Adrenal gland (tissue), 12 donors: ENCODE results near the gene STX8. TPM values are rescaled to one million over a fixed set of nuclear protein-coding genes. Genes with fewer than 3 reads are reported as not detected.
"Not testable (repeated sequence)": the region's sequence is repeated elsewhere in the genome, so short reads cannot be mapped to it uniquely, and the experiment has no call there.

Source experiments
- DNase-seq, 7 donors: peaks; one replicate each; pipeline ENCODE4 v3.0.0-alpha.2; 2019 to 2020
- H3K27ac ChIP-seq, 5 donors: fragments of 200-600 bp; sonication (generic) in 4 of 5; 1 replicate in 3 of 5; 2 replicates in 2 of 5; pipeline versions ENCODE4 v1.5.1 to v1.8.0; 2016 to 2020; ENCODE audit warnings: mild to moderate bottlenecking in 1 of 5
- H3K27me3 ChIP-seq: fragments of 200-600 bp; 2 replicates; pipeline ENCODE4 v1.8.0; 2021
- H3K36me3 ChIP-seq, 2 donors: fragments of 200-600 bp; replicated peaks in 1 of 2; 1 replicate in 1 of 2; 2 replicates in 1 of 2; pipeline versions ENCODE4 v1.5.1 to v1.8.0; 2018 to 2022
- H3K4me1 ChIP-seq, 2 donors: fragments of 200-600 bp; replicated peaks in 1 of 2; 1 replicate in 1 of 2; 2 replicates in 1 of 2; pipeline versions ENCODE4 v1.5.1 to v1.8.0; 2018 to 2021
- H3K4me3 ChIP-seq, 4 donors: fragments of 200-600 bp; sonication (generic) in 3 of 4; one replicate each; pipeline ENCODE4 v1.5.1; 2016 to 2018
- H3K9me3 ChIP-seq, 3 donors: fragments of 200-600 bp; sonication (generic) in 1 of 3; replicated peaks in 1 of 3; 1 replicate in 2 of 3; 2 replicates in 1 of 3; pipeline versions ENCODE4 v1.5.1 to v1.8.0; 2016 to 2021
- POLR2A ChIP-seq, 2 donors: fragments of 450-650 bp; IDR thresholded peaks; one replicate each; pipeline ENCODE4 v1.6.1; 2017; ENCODE audit warnings: antibody characterized with exemption in 2 of 2, mild to moderate bottlenecking in 2 of 2, moderate library complexity in 1 of 2
- whole genome bisulfite sequencing, 4 donors: extraction: QIAGEN DNeasy Blood & Tissue Kit in 2 of 4; methylation state at CpG; one replicate each; pipeline versions ENCODE4 v1.1.5 to v1.1.7; 2013 to 2017; 5-methylcytosine and 5-hydroxymethylcytosine counted together
- intact Hi-C, 2 donors: fragments of 100-400 bp; cut with DNase I; formaldehyde crosslinking; loops; one replicate each; pipeline versions ENCODE4 v1.14.1 to v1.15.0; 2022 to 2023
- polyA plus RNA-seq, 3 donors: library from polyadenylated mRNA; stranded (reverse); fragments of 200-250 nt in 2 of 3; fragments of 350-450 nt in 1 of 3; fragmentation: Illumina TruSeq in 1 of 3; extraction: RNeasy Lipid Tissue Mini Kit (QIAGEN cat#74804) in 1 of 3; gene quantifications; one replicate each; pipeline ENCODE4 v1.2.3, GENCODE V29; 2013 to 2014
- total RNA-seq, 9 donors: library from RNA; depleted of rRNA in 4 of 9; stranded (reverse); fragments of >200 nt in 4 of 9; fragments of 120-200 nt in 1 of 9; fragmentation: NEBNext Ultra II Directional in 1 of 9; extraction: Animal tissue kit (Norgen Biotek cat#: 25700) in 1 of 9; gene quantifications; one replicate each; pipeline versions ENCODE4 v1.1.0 to v1.2.4, GENCODE V29; 2013 to 2023
- TF ChIP-seq, protein P1 (sequence below), 6 experiments: fragments of 450-650 bp in 4 of 6; fragments of 200-600 bp in 2 of 6; sonication (generic) in 1 of 6; IDR thresholded peaks; 1 replicate in 5 of 6; 2 replicates in 1 of 6; pipeline versions ENCODE4 v1.5.1 to v1.8.0; 2016 to 2021; ENCODE audit warnings: antibody characterized with exemption in 6 of 6, mild to moderate bottlenecking in 2 of 6, moderate library complexity in 1 of 6
- donor health status: healthy with polysubstance abuse.
- donor health status: Bipolar disorder and iron deficiency.
- donor health status: DM: yes; HTN: yes; CAD: no.
- donor health status: DM: no; HTN: no; CAD: no.
- donor health status: DM: no; HTN: no; CAD: no.
- donor health status: DM: yes; HTN: yes; CAD: no.

The STX8 gene
- total and polyA plus RNA-seq, 12 donors, result 21.9 to 94.1 (median 72.3) TPM

- TF ChIP-seq, protein P1, sequence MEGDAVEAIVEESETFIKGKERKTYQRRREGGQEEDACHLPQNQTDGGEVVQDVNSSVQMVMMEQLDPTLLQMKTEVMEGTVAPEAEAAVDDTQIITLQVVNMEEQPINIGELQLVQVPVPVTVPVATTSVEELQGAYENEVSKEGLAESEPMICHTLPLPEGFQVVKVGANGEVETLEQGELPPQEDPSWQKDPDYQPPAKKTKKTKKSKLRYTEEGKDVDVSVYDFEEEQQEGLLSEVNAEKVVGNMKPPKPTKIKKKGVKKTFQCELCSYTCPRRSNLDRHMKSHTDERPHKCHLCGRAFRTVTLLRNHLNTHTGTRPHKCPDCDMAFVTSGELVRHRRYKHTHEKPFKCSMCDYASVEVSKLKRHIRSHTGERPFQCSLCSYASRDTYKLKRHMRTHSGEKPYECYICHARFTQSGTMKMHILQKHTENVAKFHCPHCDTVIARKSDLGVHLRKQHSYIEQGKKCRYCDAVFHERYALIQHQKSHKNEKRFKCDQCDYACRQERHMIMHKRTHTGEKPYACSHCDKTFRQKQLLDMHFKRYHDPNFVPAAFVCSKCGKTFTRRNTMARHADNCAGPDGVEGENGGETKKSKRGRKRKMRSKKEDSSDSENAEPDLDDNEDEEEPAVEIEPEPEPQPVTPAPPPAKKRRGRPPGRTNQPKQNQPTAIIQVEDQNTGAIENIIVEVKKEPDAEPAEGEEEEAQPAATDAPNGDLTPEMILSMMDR (IDR thresholded peaks at IDR 0.05), result peak in 3 of 6 experiments; percentile 14 to 41 (median 40)
- H3K9me3 ChIP-seq, H3K27ac ChIP-seq, H3K4me1 ChIP-seq, H3K4me3 ChIP-seq, H3K27me3 ChIP-seq, intact Hi-C loops, H3K36me3 ChIP-seq: not testable (repeated sequence)
- peak in 4 of 7 donors; percentile 19 to 58 (median 38) for DNase-seq
- 78 to 87% (median 82%) methylated on average over 6 of the region's 6 CpGs for WGBS, 4 donors
Observed at GRCh38 chr17:9554715-9555114, 20.9 kb downstream of the STX8 start.

GRCh38 chr17:9553596-9553995 is 22.0 kb downstream of the STX8 start:
- WGBS, 4 donors, result 80 to 91% (median 86%) methylated on average over 4 of the region's 4 CpGs
- no peaks in the 10 kb centered on the region for H3K27me3 ChIP-seq
- no peak overlapping the region for H3K27ac ChIP-seq
- H3K4me1 ChIP-seq, result no peaks in the 10 kb centered on the region
- DNase-seq, result no peak
- TF ChIP-seq, protein P1 (IDR thresholded peaks at IDR 0.05), result no peak
- no peak for TF ChIP-seq POLR2A (IDR thresholded peaks at IDR 0.05)
- peaks cover 0 to 4% of the 10 kb centered on the region in 2 donors for H3K36me3 ChIP-seq
- no peak overlapping the region for H3K4me3 ChIP-seq
- intact Hi-C loops, result no loop called here
- no peaks in the 10 kb centered on the region for H3K9me3 ChIP-seq

GRCh38 chr17:9553181-9553580 is 22.4 kb downstream of the STX8 start:
- Histone ChIP-seq H3K27ac (no peak overlapping the region), H3K36me3 (peaks cover 0 to 4% of the 10 kb centered on the region in 2 donors), H3K4me1 (no peaks in the 10 kb centered on the region), H3K4me3 (no peak overlapping the region), H3K27me3 (no peaks in the 10 kb centered on the region), H3K9me3 (no peaks in the 10 kb centered on the region)
- TF ChIP-seq POLR2A (IDR thresholded peaks at IDR 0.05), result no peak
- TF ChIP-seq, protein P1 (IDR thresholded peaks at IDR 0.05), result no peak
- intact Hi-C loops, result no loop called here
- DNase-seq, result no peak
- WGBS, 4 donors, result 84 to 94% (median 85%) methylated on average over 2 of the region's 2 CpGs

DNA sequence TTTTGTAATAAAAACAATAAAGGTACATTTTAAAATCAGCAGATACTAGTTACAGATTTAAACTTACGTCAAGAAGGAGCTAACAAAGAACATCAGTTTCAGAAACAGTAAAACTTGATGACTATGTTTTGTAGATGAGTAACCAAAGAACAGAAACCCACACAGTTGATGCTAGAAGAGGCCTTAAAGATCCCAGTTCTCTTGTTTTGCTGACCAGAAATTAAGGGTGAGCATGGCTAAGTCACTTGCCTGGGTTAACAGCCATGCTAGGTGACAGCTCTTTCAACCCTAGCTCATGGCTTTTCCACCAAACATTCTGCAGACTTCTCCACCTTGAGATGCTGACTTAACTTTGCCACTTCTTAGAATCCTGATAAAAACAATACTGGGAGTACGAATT is 26.4 kb downstream of the STX8 start:
- Histone ChIP-seq H3K36me3 (no peaks in the 10 kb centered on the region), H3K4me3 (no peak overlapping the region), H3K4me1 (no peaks in the 10 kb centered on the region), H3K27me3 (no peaks in the 10 kb centered on the region), H3K27ac (no peak overlapping the region), H3K9me3 (no peaks in the 10 kb centered on the region)
- intact Hi-C loops, result no loop called here
- TF ChIP-seq, protein P1 (IDR thresholded peaks at IDR 0.05), result no peak
- no peak for TF ChIP-seq POLR2A (IDR thresholded peaks at IDR 0.05)
- 92 to 98% (median 94%) methylated on average over 2 of the region's 2 CpGs for WGBS, 4 donors
- no peak for DNase-seq
